GM21390 (cell line): Measurements from ENCODE around the gene FBXW8.
A peak's percentile ranks its signal among the peaks of the same experiment; 100 is the strongest.

Experiments
- ATAC-seq: cut with Tn5 transposase; IDR thresholded peaks from one replicate; pipeline ENCODE4 v1.9.1; 2021; ENCODE audit not compliant: unreplicated experiment

The FBXW8 gene, protein sequence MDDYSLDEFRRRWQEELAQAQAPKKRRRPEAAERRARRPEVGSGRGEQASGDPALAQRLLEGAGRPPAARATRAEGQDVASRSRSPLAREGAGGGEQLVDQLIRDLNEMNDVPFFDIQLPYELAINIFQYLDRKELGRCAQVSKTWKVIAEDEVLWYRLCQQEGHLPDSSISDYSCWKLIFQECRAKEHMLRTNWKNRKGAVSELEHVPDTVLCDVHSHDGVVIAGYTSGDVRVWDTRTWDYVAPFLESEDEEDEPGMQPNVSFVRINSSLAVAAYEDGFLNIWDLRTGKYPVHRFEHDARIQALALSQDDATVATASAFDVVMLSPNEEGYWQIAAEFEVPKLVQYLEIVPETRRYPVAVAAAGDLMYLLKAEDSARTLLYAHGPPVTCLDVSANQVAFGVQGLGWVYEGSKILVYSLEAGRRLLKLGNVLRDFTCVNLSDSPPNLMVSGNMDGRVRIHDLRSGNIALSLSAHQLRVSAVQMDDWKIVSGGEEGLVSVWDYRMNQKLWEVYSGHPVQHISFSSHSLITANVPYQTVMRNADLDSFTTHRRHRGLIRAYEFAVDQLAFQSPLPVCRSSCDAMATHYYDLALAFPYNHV

DNA sequence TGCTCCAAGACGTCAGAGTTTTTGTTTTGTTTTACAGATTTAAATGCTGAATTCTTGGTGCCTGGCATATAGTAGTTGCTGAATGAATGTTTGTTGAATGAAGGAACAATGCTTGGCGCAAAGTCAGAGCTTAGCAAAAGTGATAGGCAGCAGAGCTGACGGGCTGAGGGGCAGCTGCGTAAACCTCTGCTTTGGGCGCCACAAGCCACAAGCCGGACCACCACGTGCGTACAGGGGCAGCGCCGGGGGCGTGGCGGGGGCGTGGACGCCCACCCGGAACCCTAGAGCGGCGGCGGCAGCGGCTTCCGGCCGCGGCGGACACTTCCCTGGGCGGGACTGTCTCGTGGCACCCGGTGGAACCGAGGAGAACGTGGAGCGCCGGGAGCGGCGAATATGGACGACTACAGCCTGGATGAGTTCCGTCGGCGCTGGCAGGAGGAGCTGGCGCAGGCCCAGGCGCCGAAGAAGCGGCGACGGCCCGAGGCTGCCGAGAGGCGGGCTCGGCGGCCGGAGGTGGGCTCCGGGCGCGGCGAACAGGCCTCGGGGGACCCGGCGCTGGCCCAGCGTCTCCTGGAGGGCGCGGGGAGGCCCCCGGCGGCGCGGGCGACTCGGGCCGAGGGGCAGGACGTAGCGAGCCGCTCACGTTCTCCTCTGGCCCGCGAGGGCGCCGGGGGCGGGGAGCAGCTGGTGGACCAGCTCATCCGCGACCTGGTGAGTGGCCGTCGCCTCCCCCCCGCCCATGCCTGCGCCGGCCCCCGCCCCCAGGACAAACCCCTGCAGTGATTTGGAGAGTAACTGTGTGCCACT, at the start of gene FBXW8:
Gene FBXW8 (plus strand): TSS at position 306 of the 807 bp plus-strand sequence. CDS start 88 bp downstream, at position 394.
- ATAC-seq = peak; percentile 93

DNA sequence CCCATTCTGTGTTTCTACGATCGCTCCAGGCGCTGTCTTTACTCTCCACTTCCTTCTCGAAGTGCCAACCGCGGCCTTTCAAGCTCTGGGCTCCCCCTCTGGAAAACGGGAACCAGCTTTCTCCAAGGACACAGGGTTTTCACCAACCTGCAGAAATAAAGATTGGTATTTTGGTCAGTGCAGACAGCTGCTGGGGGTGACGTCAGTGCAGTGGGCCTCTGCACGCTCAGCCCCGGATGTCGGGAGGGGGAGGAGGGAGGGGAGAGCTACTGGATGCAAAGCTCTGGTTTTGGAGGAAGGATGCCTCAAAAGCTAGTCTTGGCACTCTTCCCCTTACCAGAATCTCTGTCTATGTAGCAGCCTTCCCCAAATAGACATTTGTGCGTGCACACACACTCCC, 49.4 kb upstream of the FBXW8 start:
- ATAC-seq = peak; percentile 76

DNA sequence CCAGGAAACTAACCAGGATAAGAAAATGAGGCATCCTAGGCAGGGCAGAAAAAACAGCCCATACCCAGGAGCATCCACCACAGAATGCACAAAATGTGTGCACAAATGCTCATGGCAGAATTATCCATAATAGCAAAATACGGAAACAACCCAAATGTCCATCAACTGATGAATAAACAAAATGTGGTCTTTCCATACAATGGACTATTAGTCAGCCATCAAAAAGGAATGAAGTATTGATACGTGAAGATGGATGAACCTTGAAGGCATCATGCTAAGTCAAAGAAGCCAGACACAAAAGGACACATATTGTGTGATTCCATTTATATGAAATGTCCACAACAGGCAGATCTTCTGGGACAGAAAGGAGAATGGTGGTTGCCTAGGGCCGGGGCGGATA, 48.6 kb upstream of the FBXW8 start:
- ATAC-seq = no peak

DNA sequence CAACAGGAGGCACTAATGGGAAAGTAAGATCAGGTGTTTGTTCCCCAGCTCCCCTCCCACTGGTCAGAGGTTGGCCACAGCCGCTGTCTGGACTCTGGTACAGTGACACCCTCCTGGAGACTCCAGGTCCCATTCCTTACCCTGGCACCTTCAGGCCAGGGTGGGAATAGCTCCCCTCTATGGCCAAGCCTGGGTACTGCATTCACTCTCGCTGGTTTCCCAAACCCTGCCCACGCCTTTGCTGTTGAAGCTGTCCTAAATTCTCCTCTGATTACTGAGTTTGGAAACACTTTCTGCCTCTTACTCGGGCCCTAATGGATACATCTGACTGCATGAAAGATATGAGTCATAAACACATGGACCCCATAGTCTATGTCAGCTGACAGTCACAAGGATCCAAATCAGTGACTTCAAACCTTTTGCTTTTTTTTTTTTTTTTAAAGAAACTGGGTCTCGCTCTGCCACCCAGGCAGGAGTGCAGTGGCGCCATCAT, 47.4 kb upstream of the FBXW8 start:
- ATAC-seq = no peak

DNA sequence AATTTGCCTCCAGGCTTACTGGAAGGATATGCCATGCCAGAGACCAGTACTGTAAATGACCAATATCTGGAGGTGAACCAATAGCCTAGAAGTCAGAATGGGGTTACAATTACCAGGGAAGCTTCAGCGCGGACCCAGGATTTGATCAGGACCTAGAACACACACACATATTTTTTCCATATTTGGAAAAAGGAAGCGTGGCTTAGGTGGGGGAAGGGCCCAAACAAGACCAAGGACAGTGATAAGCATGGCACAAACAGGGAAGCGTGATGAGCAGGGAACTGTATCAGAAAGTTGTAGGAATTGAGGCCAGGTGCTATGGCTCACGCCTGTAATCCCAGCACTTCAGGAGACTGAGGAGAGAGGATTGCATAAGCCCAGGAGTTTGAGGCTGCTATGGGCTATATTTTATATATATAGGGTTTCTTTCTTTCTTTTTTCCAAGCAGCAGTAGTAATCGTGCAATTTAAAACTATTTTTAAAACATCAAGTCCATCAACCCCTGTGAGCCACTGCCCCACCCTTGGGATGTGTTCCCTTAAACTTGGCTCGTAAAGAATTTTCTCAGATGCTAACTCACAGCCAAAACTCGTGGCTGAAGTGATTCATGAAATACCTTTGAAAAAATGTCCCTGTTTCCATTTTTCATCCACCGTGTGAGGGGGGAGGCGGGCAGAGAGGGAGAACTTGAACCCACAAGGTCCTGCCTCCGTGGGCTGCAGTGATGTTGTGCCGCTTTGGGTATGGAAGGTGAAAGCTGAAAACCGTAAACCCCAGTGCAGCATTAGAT, 46.2 kb upstream of the FBXW8 start:
- no peak for ATAC-seq

DNA sequence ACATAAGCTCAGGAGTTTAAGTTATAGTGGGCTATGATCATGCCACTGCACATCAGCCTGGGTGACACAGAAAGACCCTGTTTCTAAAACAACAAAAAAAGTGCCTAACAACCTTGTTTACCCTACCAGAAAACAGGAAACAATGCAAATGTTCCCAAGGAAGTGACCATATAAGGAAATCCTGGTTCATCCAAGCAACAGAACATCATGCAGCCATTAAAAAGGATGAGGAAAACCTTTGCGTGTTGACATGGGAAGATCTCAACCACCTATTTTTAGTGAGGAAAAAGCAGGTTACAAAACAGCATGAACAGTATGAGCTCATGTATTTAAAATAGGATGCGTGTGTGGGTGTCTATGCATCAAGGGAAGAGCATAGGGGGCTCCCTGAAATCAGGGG, 43.2 kb upstream of the FBXW8 start:
- ATAC-seq = no peak

DNA sequence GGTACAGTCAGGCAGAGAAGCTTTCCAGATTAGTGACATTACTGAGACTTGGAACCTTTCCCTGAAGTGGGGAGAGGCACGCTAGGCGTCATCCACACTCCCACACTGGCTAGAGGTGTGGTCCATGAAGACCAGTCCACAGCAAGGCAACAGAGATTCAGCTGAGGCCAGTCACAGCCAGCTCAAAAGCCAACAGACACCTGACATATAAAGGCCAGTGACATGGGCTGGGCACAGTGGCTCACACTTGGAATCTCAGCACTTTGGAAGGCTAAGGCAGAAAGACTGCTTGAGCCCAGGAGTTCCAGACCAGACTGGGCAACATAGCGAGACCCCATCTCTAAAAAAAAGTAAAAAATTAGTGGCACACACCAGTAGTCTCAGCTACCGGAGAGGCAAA, 40.4 kb upstream of the FBXW8 start:
- ATAC-seq = no peak

DNA sequence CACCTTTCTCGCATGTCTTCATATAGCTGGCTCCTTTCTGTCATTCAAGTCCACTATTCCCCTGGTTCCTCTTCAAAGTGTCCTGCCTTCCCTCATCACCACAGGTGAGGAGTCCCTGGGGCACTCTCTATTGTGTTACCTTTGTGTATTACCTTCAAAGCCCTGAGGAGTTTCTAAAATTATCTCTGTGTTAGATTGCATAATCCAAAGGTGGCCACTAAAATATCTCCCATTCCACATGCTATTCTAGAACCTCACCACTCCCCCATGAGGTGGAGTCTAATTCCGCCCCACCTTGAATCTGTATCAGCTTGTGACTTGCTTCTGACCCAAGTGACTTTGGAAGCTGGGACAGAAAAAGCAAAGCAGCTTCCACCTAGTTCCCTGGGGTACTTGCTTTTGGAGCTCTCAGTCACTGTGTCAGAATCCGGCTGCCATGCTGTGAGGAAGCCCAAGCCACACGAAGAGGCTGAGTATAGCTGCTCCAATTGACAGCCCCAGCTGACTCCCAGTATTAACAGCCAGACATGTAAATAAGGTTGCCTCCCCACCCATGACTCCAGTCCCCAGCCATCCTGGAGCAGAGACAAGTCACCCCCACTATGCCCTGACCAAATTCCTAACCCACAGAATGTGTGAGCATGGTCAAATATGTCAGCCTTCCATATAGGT, 36.3 kb upstream of the FBXW8 start:
- no peak for ATAC-seq

DNA sequence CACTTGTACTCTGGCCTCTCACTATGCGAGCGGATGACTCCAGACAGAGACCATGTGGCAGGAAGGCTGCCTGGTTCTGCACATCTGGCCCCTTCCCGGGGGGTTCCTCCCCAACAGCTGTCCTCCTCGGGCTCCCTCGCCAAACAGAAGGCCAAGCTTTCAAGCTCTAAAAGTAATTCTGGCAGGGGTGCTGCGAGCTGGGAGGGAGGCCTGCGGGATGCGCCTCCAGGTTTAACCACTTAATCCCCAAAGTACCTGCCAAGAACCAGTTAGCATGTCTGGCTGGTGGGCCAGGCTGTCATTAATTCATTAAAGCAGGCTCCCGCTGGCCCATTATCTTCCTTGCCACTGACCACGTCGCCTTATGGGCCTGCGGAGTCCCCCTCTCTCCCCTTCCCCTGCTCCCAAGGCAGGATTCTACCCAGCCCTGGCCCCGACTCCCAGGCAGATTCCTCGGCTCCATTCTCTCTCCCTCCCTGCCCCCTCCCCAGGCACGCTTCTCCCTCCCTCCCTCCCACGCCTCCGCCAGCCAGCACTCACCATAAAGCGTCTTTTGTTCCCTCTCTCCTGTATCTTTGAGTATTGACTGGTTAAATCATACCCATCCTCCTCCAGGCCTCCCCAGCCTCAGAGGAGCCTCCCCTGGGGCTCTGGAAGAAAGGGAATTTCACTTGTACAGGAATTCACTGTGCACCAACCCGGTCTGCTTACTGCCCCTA, 34.4 kb upstream of the FBXW8 start:
- ATAC-seq = no peak

DNA sequence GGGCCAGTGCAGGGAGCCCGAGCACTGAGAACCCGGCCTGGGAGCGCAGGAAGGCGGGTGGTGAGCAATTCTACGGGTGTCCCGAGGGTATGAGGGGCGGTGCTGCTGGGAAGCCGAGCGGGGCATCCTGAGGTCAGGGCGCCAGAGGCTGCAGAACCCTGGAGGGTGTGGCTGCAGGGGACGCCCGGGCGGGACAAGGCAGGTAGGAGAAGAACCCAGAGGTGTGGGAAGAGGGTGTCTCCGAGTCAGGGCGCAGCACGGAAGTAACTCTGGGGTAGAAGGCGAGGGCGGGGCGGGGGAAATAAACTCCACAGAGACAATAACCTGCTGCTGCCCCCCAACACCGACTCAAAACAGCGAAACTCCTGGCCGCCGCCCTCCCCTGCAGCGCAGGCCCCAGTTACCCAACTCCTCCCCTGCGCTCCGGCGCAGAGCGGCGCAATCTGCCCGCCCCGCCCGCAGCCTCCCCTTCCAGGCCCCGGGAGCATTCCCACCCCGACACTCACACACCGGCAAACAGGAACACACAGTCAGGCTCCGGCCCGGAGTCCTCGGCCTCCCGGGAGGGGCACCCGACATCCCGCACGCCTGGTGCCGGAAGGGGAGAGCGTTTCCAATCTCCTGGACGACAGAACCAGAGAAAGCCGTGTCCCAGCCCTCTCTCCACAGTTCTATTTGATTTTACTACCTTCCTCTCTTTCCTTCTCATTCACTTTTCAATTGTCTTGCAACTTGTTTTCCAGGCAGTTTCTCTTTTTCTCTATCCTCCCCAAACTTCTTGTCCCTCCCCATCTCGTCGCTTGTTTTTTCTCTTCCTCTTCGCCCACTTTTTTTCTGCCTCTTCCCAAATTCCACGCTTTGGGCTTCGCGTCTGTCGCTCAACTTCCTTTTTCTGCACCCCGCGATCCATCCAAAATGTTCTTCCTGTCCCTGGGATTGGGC, 31.9 kb upstream of the FBXW8 start:
- ATAC-seq = no peak

DNA sequence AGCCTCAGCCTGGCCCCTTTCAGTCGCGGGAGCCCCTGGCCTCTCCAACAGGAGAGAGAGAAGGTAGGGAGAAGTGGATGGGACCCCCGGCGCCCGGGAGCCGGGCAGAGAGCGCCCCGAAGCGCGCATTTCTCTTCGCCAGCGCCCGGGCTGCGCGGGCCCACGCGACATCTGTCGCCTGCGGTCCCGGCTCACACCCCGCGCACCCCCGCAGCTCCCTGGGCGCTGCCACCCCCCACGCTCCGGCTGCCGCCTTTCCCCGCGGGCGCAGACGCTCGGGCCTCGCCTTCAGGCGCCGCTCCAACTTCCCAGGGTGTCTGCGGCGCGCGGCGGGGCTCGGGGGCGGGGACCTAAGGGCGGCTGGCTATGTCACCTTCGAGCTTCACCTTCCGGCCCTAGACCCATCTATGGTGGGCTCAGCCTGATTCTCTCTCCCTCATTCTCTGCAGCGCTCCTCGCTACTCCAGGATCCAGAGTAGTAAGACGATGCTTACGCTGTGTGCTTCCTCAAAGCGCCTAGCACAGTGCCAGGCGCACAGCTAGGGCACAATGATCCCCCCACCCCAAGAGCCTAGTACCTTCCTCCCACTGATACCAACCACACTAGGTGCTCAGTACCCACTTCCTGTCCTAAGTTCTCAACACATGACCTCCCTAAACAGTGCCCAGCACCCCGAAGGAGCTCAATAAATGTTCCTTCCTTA, 31.1 kb upstream of the FBXW8 start:
- ATAC-seq = no peak

DNA sequence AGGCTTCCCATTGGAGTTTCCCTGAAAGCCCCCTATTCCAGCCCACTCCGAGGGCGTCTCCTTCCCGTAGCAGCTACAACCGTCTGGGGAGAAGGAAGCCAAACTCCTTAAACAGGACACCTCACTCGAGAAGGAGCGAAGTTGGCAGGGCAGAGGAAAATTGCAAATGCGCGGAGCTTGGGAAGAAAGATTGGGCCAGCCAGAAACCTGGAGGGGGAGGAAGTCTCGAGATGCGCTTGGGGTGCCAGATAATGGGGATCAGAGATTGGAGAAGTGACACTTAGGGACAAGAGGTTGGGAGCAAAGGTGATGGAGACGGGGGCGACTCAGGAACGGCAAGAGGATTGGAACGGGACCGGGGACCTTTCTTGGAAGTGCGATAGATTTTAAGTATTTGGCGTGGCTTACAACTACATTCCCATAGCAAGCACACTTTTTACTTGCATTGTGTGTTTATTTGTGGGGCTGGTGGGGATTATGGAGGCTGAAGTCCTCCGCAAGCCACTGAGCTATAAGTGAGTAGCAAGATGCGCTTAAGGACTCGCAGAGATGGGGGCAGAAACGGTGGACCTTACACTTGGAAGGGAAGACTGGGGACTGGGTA, 30.4 kb upstream of the FBXW8 start:
- peak; percentile 3 for ATAC-seq

DNA sequence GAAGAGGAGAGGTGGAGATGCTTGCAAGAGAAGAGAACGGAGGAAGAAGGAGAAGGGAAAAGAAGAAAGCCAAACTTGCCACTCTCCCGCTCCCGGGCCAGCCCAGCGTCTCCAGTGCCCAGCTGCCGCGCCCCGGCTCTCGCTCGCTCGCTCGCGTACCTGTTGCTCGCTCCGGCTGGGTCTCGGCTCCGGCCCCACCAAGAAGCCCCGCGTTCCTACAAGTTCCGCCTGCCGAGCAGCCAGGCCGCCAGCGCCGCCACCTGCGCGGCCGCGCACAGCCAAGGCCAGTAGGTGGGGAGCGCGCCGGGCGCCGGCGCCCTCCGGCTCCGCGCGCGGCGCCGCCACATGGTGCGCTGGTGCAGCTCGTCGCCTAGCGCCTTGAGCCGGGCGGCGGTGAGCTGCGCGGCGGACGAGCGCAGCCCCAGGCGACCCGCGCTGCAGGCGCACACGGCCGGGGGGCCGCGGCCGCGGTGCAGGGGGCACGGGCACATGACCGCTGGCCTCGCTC, 29.9 kb upstream of the FBXW8 start:
- ATAC-seq = peak; percentile 75

DNA sequence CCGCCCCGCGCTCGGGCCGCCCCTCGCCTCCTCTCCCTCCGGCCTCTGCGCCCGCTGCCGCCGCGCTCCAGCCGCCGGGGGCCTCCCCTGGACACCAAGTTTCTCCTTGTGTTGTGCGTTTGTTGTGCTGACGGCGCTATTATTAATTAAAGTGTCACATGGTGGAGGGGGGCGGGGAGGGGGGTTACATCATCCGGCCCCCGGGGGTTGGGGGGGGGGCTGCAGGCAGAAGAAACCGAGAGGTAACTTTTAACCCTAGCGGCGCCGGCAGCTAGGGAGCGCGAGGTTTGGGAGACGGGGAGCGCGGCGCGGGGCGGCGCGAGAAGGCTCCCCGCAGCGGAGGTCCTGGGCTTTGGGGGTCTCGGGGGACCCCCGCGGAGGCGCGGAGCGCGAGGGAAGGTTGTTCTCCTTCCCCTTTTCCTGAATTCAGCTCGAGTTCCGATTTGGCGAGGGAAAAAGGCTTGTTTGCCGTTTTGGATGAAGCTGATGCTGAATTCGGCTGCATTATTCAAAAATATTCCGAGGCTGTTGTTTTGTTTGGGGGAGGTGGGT, 29.3 kb upstream of the FBXW8 start, which contains the start of gene HRK:
Gene HRK (minus strand): TSS at position 117 of the 552 bp plus-strand sequence. CDS start 134 bp downstream, outside the sequence.
- ATAC-seq = peak; percentile 21

DNA sequence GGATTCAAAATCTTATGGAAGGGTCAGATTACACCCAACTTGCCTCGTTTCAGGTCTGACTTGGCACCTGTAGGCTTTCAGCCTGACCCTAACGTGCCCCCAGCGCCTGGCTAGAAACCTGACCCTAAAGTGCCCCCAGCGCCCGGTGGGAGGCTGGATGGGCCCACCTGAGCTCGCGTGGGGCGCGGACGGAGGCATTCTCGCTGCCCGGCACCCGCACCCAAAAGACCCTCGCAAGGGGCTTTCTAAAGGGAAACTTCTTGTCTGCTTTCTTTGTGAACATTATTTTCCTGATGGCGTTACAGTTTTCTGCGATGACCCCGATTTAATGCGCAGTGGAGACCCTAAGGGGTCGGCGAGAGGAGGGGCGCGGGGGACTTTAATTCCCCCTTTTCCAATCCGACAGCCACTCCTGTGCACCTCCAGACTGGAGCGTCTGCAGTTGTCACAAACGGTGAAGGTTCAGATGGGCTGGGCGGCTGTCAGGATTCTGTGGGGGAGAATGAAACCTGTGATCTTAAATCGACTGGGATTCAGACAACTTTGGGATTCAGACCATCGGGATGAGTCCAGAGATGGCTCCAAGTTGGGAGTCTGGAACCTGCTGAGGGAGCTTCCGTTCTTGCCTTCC, 28.8 kb upstream of the FBXW8 start:
- ATAC-seq = no peak

DNA sequence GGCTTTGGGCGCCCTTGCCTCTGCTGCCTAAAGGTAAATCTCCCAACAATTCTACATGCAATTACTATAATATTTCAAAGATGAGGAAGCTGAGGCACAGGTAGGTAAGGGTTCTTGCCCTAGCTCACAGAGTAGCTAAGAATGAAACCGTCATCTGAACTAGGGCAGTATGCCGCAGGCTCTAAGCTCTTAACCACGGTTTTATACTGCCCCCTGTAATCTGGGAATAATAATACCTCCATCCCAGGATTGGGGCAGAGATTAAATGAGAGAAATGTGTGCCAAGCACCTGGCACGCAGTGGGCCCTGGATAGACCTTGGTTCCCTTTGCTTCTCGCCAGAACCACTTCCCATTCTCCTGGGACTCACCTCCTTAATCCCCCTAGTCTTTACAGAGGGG, 28.0 kb upstream of the FBXW8 start:
- ATAC-seq = no peak
